Left lobe of liver (tissue), 2 donors: ENCODE measurements around the gene MXRA8. TPM values are rescaled to one million over a fixed set of nuclear protein-coding genes. Genes with fewer than 3 reads are reported as not detected.
A peak's percentile ranks its signal among the peaks of the same experiment; 100 is the strongest.
"Not testable (repeated sequence)": the region's sequence is repeated elsewhere in the genome, so short reads cannot be mapped to it uniquely, and the experiment has no call there.

Source experiments
- ATAC-seq: fragments of 200-7000 bp; cut with Tn5 transposase; one replicate; pipeline ENCODE4 v1.9.1; 2020; ENCODE audit warnings: mild to moderate bottlenecking, moderate library complexity
- DNase-seq: peaks from one replicate; pipeline ENCODE4 v3.0.0-alpha.2; 2020; ENCODE audit warnings: low spot score
- total RNA-seq: library from RNA; stranded (reverse); gene quantifications from one replicate; pipeline ENCODE4 v1.2.1, GENCODE V29; 2021
- donor health status: DM: no; HTN: no; CAD: no; lungs with moderate emphysema.
- donor health status: DM: no; HTN: yes; CAD: no.

MXRA8 gene
- total RNA-seq, 1 donor from 2014 or later, result 4.5 TPM

DNA sequence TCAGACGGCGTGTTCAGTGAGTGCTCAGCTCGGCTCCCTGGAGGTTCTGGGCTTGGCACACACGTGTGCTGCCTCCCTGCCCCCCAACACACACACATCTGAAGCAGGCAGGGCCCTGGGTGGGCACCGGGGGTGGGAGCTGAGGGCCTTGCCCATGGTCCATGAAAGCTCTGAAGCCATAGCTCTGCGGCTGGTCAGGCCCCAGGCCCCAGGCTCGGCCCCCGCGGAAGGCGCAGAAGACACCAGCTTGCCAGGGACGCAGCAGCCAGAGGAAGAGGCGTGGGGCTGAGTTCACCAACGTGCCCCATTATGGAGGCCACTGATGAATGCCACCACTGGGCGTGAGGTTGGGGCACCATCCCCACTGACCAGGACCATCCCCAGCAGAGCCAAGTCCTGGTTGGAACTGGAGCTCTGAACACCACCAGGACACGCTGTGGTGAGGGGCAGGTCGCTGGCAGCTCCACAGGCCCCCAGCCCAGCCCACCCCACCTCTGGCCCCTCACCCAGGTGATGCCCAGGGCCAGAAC, 12.5 kb upstream of the MXRA8 start:
- no peak for DNase-seq
- ATAC-seq, result no peak

DNA sequence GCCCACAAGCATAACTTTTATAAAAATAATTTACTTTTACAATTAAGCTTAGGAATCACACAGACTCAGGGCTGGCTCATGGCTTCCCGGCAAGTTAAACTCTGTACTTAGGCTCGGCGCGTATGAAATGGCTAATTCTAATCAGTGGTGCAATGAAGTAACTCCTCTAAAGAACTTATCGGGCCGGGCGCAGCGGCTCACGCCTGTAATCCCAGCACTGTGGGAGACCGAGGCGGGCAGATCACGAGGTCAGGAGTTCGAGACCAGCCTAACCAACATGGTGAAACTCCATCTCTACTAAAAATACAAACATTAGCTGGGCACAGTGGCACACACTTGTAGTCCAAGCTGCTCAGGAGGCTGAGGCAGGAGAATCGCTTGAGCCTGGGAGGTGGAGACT, 11.7 kb upstream of the MXRA8 start:
- DNase-seq, ATAC-seq: not testable (repeated sequence)

DNA sequence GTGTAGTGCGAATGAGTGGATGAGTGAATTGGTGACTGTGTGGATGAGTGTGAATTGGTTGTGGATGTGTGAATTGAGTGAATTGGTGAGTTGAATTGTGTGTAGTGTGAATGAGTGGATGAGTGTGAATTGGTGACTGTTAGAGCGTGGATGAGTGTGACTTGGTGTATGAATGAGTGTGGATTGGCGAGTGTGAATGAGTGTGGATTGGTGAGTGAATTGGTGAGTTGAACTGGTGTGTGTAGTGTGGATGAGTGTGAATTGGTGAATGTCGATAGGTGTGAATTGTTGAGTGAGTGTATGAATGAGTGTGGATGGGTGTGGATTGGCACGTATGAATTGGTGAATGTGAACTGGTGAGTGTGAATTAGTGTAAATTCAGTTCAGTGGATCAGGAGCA, 9.0 kb upstream of the MXRA8 start:
- no peak for ATAC-seq
- no peak for DNase-seq

DNA sequence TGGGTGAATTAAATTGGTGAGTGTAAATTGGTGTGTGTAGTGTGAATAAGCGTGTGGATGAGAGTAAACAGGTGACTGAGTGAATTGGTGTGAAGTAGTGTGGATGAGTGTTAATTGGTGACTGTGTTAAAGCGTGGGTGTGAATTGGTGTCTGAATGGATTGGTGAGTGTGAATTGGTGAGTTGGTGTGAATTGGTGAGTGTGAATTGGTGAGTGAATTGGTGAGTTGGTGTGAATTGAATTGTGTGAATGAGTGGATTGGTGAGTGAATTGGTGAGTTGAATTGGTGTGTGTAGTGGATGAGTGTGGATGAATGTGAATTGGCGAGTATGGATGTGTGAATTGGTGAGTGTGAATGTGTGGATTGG, 8.3 kb upstream of the MXRA8 start:
- DNase-seq (no peak), ATAC-seq (no peak)

DNA sequence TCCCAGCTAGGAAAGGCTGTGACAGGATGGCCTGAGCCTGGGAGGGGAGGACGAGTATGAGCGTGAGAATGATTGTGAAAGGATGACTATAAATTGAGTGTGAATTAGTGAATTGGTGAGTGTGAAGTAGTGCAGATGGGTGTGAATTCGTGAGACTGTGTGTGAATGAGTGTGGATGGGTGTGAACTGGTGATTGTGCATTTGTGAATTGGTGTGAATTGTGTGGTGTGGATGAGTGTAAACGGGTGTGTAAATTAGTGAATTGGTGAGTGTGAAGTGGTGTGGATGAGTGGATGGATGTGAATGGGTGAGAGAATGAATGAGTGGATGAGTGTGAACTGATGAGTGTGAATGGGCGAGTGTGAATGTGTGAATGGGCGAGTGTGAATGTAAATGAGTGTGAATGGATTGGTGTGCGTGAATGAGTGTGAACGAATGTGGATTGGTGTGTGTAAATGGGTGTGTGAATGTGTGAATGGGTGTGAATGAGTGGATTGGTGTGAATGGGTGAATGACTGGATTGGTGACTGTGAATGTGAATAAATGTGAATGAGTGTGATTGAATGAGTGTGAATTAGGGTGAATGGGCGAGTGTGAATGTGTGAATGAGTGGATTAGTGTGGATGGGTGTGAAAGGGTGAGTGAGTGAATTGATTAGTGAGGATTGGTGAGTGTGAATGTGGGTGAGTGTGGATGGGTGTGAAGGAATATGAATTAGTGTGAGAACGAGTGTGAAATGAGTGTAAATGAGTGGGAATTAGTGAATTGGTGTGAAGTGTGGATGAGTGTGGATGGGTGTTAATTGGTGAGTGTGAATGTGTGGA, 7.7 kb upstream of the MXRA8 start:
- DNase-seq (no peak), ATAC-seq (no peak)

DNA sequence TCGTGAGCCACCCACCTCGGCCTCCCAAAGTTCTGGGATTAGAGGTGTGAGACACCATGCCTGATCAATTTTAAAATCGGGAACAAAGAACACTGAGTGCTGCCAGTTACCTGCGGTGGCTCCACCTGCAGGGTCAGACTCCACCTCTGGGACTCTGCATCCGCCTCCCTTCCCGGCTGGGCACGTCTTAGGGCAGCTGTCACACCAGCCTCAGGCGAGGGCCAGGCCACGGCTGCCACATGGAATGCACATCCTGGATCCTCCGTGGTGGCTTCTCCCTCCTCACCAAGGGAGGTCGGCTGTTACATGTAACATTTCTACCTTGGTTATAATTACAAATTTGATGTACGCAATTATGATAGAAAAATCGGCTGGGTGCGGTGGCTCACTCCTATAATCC, 5.9 kb upstream of the MXRA8 start:
- peak; percentile 27 for DNase-seq
- no peak for ATAC-seq

DNA sequence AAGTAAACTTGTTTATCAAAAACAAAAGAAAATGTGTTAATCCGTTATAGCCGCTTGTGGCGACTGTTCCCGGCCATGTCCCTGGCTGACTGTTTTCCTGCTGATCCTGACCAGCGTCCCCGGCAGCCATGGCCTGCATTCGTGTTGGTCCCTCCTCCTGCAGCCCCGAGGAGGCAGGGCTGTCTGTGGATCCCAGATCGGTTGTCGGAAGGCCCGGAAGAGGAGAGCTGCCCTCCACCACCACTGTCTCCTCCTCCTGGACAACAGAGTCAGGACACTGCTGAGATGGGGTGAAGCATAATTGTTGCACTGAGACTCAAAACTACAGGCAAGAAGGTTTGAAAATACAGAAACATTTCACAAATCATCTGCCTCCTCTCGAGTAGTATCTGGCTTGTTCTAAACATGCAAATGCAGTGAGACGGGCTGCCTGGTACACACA, 3.6 kb upstream of the MXRA8 start:
- ATAC-seq (peak; percentile 13), DNase-seq (peak; percentile 41)

DNA sequence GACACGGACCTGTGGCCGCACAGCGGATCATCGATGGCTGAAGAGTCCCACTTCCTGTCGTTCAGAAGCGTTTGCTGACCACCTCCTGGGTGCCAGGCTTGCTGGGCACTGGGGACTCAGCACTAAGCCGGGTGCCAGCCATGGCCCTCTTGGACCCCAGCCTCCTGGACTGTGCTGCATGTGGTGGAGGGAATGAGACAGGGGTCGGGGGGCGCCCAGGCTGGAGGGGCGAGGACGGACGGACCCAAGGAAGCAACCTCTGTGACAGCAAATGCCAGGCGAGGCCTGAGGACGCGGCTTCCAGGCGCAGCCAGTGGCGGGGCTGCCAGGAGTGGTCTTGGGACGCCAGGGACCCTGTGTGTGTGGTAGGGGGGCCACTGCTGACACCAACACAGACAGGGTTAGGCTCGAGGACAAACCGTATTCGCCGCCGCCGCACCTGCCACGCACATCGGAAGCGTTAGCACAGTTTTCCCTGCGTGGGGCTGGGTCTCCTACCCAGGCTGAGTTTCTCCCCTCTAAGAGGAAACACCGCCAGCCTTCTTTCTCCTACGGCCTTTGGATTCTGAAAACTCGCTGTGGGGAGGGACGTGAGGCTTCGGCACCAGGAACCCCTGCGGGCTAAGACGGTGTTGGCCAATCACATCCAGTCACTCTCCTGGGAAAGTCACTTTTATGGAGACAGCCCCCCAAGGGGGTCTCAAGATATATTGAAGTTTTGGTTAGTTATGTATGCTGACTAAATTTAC, 3.1 kb upstream of the MXRA8 start:
- ATAC-seq (no peak), DNase-seq (peak; percentile 42)

DNA sequence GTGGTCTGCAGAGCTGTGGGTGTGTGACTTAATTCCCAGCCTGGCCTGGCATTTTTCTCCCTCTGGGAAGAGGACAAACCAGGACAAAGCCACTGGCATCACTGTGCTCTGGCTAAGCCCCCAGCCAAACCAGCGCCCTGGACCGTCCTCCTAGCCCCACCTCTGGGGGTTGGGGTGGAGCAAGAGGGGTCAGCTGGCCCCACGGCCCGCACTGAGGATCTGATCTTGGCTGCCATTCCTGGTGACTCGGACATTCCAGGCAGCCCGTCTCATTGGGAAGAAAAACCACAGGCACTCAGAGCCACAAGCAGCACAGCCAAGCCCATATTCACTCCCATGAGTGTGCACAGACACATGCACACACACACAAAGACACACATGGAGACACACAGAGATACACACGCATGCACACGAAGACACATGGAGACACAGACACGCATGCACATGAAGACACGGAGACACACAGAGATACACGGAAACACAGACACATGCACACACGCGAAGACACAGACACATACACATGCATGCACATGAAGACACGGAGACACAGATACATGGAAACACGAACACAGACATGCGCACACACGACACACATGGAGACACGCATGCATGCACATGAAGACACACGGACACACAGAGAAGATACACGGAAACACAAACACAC, 2.3 kb upstream of the MXRA8 start:
- DNase-seq (peak; percentile 40), ATAC-seq (no peak)

DNA sequence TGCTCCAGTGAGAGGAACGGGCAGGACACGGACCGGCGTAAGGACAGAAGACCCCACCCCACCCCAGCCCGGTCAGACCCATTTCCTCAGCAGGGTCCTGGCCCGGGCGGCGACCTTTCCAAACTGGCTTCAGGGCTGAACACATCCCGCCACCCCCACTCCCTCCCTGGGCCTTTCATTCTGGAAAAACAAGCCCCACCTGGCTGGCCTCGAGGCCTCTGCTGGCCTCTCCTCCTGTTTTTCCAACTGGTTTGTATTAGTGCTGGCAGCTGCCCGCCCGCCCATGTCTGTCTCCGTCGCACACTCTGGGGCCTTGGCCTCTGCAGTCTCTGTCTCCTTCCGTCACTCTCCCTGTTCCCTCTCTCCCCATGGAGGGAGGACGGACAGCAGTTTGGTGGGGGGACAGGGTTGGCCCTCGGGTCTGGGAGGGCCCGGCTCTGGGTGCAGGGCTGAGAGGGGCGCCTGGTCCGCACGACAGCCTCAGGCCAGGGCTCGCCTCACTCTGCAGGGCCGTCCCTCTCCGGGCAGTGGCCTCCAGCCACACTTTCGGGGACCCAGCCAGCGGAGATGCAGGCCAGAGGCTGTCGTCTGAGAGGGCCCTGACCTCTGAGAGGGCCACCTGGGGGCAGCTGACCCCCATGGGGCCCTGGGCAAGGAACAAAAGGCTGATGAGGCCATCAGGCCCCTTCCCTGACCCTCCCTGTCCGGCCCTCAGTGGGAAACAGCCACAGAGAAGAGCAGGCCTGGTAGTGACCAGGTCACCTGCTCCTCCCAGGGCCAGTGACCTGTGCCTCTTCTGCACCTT, 1.5 kb upstream of the MXRA8 start:
- ATAC-seq (peak; percentile 6), DNase-seq (peak; percentile 40)

DNA sequence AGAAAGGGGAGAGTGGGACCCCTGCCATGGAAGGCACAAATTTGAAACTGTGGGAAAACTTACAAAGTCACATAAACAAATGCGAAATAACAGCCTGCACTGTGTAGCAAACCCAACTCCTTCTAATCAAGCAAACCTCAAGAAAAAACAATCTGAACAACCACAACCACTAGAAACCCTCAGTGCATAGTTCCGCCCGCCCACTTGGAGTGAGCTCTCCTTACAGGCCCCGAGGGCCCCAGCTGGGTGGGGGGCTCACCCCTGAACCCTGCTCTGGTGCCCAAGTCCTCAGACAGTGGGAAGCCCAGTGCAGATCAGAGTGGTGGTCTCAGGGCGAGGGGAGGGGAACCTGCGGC, 931 bp upstream of the MXRA8 start:
- ATAC-seq, result no peak
- DNase-seq, result no peak

DNA sequence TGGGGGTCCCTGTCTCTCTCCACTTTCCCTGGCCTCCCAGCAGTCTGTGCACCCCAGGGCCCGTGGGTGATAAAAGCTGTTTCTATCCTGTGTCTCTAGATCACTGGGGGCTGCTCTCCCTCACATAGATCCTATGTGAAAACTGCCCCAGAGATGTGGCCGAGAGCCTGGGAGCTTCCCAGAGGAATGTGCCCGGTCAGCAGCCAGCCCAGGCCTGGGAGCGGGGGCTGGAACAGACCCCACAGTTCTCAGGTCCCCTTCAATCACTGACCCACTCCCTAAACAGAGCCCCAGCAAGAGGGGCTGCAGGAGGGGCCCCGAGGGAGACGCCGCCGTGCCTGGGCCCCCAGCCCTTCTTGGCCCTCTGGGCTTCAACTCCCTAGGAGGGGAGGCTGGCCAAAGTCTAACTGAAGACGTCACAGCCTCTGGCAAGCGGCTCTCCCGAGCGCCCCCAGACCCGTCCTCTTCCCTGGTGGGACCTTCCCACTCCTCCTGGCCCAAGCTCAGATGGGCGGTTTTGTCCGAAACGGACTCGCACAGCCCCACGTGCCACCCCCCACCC, 403 bp downstream of the MXRA8 start:
- ATAC-seq (no peak), DNase-seq (peak; percentile 35)

DNA sequence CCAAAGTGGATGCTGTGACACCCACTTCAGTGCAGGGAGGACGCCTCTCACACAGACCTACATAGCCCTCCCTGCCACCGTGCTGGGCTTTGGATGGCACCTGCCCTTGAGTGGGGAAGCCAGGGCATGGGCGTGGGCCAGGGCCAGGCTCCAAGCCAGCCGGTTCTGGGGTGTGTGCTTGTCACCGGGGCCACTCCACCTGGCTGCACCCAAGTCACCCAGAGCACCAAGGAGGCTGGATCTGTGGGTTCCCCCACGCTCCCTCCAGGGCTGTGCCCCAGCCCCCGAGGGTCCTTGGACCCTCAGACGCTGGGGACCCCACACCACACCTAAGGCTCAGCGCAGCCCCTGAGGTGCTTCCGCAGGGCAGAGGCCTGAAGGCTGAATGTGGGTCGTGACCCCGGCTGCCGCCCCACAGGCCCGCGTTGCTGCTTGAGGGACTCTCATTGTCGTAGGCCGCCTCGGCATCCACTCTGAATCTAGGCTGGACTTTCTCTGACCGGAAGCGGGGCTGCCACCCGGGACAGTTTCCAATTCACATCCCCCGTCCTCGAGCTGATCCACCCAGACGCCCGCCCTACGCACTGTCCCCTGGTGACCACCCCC, 1.5 kb downstream of the MXRA8 start:
- peak; percentile 45 for DNase-seq

DNA sequence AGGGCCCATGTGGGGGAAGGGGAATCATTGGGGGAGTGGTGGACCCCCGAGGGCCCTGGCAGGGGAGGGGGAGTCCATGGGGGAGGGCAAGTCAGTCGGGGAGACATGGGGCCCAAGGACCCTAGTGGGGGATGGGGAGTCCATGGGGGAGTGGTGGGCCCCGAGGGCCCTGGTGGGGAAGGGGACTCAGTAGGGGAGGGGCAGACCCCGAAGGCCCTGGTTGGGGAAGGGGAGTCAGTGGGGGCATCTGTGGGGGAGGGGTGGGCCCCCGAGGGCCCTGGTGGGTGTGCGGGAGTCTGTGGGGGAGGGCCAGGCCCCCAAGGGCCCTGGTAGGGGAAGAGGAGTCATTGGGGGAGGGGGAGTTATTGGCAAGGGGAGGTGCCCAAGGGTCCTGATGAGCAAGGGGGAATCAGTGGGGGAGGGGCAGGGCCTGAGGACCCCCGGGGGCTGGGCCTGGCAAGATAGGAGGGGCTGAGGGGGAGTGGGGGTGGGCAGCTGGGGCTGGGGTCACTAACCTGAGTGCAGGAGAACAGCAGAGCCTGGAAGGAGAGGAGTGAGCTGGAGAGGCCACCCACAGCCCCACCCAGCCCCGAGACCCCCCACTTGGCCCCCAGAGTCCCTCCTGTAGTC, 2.1 kb downstream of the MXRA8 start:
- ATAC-seq (no peak), DNase-seq (peak; percentile 40)

More for the DNA sequence above, 1.5 kb downstream of the MXRA8 start:
- ATAC-seq, result no peak

DNA sequence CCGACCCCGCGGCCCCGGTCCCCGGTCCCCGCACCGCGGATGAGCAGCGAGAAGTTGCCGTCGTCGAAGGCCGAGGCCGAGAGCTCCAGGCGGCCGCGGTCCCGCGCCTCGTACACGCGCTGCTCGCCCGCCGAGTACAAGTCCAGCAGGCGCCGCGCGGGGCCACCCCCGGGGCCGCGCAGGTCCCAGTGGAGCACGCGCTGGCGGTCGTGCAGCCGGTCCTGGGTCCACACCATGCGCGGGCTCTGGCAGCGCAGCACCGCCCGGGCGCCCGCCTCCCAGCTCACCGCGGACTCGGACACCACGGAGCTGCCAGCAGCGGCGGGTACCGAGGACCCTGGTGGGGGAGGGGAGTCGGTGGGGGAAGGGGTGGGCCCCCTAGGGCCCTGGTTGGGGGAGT, 2.9 kb downstream of the MXRA8 start:
- peak; percentile 50 for DNase-seq
- peak; percentile 44 for ATAC-seq

DNA sequence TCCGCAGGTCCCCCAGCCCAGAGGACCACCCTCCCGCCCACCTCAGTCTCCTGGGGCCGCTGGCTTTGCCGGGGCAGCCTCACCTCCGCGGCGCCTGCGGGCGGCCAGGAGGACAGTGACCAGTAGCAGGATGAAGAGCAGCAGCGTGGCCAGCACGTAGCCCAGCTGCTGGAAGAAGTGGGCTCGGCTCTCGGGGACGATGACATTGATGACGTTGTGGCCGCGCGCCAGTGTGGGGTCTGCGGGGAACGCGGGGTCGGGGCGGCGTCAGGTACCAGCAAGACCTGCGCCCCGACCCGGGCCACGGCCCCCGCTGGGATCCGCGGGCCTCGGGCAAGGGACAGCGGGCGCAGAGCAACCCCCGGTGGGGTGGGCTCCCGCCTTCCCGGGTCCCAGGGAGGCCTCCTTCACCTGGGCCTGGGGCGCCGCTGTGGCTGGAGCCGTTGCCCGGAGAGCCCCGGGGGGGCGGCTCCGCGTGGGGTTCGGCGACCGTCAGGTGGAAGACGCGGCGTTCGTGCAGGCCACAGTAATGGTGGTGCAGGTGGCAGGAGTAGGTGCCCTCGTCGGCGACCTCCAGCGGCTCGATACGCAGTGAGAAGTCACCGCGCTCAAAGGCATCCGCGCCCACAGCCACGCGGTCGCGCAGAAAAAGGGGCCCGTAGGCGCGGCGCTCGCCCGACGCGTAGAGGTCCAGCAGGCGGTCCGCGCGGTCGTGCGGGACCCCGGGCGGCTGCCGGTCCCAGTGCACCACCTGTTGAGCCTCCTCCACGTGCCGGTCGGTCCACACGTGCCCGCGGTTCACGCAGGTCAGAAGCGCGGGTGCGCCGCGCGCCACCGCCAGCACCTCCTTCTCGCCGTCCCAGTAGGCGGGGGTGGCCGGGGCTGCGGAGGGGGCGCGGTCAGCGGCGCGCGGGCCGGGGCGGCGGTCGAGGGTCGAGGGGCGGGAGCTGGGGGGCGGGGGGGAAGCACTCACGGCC, 3.8 kb downstream of the MXRA8 start:
- ATAC-seq, result peak; percentile 2
- peak; percentile 46 for DNase-seq

DNA sequence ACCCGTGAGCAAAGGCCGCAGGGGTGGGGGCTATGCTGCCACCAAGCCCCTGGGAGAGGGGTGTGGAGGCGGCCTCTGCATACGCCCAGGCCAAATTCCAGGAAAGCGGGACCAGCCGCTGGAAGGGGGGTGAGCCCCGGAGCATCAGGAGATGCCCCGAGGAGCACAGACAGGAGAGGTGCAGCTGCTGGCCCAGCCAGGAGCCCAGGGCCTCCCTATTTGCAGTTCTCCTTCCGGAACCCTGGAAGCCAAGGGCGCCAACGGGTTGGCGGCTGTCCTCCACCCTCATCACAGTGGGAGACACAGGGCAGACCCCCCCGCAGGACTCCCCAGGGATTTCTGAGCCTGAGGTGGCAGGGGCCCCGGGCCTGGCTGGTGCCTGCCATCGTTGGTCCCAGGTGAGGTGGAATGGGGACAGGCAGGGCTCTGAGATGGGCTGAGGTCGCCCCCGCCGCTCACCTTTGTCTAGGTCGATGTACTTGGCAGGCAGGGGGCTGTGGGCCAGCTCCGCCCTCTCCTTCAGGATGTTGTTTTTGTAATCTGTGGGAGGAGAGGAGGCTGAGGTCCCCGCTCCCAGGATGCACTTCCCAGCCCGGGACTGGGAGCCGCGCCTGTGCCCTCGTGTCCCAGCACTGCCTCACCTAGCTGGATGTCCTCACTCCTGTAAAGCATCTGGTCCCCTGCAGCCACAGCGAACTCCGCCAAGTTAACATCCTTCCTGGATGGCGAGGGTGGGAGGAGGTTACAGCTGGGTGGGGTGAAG, 4.8 kb downstream of the MXRA8 start:
- ATAC-seq (no peak), DNase-seq (peak; percentile 45)
